Testis (tissue), 2 donors: ENCODE data around the gene PLK3.
"Not testable (repeated sequence)": the region's sequence is repeated elsewhere in the genome, so short reads cannot be mapped to it uniquely, and the experiment has no call there.

Source experiments
- POLR2A ChIP-seq: fragments of 450-650 bp; IDR thresholded peaks from one replicate; pipeline ENCODE4 v1.6.1; 2017; ENCODE audit warnings: antibody characterized with exemption, mild to moderate bottlenecking, moderate library complexity
- TF ChIP-seq, protein P1 (sequence below), 3 experiments: fragments of 450-650 bp in 2 of 3; fragments of 200-600 bp in 1 of 3; sonication (generic) in 1 of 3; IDR thresholded peaks; one replicate each; pipeline ENCODE4 v1.5.1; 2016 to 2019; ENCODE audit warnings: antibody characterized with exemption in 3 of 3, mild to moderate bottlenecking in 2 of 3, moderate library complexity in 1 of 3

DNA sequence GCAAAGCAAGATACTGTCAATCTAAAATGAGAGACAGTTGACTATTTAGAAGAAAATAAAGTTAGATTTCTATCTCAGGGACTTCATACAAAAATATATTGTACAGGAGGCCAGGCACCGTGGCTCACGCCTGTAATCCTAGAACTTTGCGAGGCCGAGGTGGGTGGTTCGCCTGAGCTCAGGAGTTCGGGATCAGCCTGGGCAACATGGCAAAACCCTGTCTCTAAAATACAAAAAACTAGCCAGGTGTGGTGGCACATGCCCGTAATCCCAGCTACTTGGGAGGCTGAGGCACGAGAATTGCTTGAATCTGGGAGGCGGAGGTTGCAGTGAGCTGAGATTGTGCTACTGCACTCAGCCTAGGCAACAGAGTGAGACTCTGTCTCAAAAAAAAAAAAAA lies 15.7 kb downstream of the PLK3 start:
- TF ChIP-seq POLR2A = not testable (repeated sequence)
- TF ChIP-seq, protein P1, sequence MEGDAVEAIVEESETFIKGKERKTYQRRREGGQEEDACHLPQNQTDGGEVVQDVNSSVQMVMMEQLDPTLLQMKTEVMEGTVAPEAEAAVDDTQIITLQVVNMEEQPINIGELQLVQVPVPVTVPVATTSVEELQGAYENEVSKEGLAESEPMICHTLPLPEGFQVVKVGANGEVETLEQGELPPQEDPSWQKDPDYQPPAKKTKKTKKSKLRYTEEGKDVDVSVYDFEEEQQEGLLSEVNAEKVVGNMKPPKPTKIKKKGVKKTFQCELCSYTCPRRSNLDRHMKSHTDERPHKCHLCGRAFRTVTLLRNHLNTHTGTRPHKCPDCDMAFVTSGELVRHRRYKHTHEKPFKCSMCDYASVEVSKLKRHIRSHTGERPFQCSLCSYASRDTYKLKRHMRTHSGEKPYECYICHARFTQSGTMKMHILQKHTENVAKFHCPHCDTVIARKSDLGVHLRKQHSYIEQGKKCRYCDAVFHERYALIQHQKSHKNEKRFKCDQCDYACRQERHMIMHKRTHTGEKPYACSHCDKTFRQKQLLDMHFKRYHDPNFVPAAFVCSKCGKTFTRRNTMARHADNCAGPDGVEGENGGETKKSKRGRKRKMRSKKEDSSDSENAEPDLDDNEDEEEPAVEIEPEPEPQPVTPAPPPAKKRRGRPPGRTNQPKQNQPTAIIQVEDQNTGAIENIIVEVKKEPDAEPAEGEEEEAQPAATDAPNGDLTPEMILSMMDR (IDR thresholded peaks at IDR 0.05) = not testable (repeated sequence)
